ENCODE data around the gene DNMBP.

DNA sequence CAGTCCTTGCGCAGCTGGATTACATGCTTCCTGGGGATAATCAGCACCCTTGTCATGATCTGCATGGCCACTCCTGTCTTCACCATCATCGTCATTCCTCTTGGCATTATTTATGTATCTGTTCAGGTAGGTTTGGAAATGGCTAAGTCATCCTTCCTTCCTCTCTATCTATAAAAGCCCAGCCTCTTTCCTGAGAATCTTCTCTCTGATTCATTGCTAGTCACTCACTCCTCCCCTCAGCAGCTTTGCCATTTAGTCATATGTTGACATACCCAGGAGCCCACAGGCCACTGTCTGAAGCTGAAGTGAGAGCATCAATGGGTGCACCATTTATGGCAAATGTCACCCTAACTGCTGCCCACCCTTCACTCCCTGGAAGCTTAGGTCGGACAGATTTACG, 175.3 kb downstream of the DNMBP start:
- TF ChIP-seq EZH2phosphoT487 (IDR thresholded peaks at IDR 0.05; ENCODE audit: low read length) (no peak), EZH2 (optimal IDR thresholded peaks at IDR 0.05; ENCODE audit: low read depth, low read length) (no peak), CTCF (IDR thresholded peaks at IDR 0.05; ENCODE audit: low read length) (no peak)
